IMR-90 (cell line): ENCODE measurements around the gene PIGZ. TPM values are rescaled to one million over a fixed set of nuclear protein-coding genes. Genes with fewer than 3 reads are reported as not detected.

Experiments
- ATAC-seq: fragments of 200-7000 bp; cut with Tn5 transposase; 2 replicates; pipeline ENCODE4 v1.9.1; 2020; ENCODE audit warnings: low read depth, mild to moderate bottlenecking, moderate library complexity
- BruUV-seq: library from RNA; stranded (reverse); fragments of 400-500 nt; replicated peaks from 2 replicates; lab custom pipeline; 2021; lab: Mats Ljungman, UMichigan
- CTCF ChIA-PET: fragments of 300-600 bp; formaldehyde crosslinking; extraction: SDS; loops from one replicate; lab custom pipeline; 2021; ENCODE audit warnings: antibody characterized with exemption; lab: Yijun Ruan, JAX
- POLR2A ChIA-PET: fragments of 300-600 bp; sonication (Branson Sonifier 250); formaldehyde crosslinking; loops from one replicate; lab custom pipeline; 2022; ENCODE audit warnings: antibody characterized with exemption; ENCODE audit not compliant: unreplicated experiment; lab: Charles Lee
- DNase-seq: peaks from one replicate; pipeline ENCODE4 v3.0.0; 2013
- H2AFZ ChIP-seq: replicated peaks from 2 replicates; pipeline ENCODE3; 2013; ENCODE audit warnings: low read length, mild to moderate bottlenecking; ENCODE audit not compliant: poor library complexity
- H2AK5ac ChIP-seq: 2 replicates; pipeline ENCODE4 v1.6.1; 2013; ENCODE audit warnings: low read depth, low read length, inconsistent platforms
- H2AK9ac ChIP-seq: replicated peaks from 2 replicates; pipeline ENCODE3; 2013; ENCODE audit warnings: mild to moderate bottlenecking, low read depth, low read length, moderate library complexity; ENCODE audit not compliant: poor library complexity
- H2BK120ac ChIP-seq: 2 replicates; pipeline ENCODE4 v1.6.1; 2013; ENCODE audit warnings: low read depth, low read length, inconsistent platforms
- H2BK15ac ChIP-seq: 3 replicates; pipeline ENCODE4 v1.6.1; 2013; ENCODE audit warnings: low read depth, low read length, inconsistent platforms
- H2BK20ac ChIP-seq: 2 replicates; pipeline ENCODE4 v1.6.1; 2013; ENCODE audit warnings: low read depth, mild to moderate bottlenecking, inconsistent platforms, low read length, moderate library complexity
- H2BK5ac ChIP-seq: 2 replicates; pipeline ENCODE4 v1.6.1; 2013; ENCODE audit warnings: mild to moderate bottlenecking, low read depth, low read length, inconsistent platforms; ENCODE audit not compliant: poor library complexity, severe bottlenecking
- H3K14ac ChIP-seq: replicated peaks from 2 replicates; pipeline ENCODE4 v1.6.1; 2013; ENCODE audit warnings: low read depth, low read length, inconsistent platforms
- H3K18ac ChIP-seq: 2 replicates; pipeline ENCODE4 v1.6.1; 2013; ENCODE audit warnings: low read depth, low read length, control low read depth
- H3K23ac ChIP-seq: 2 replicates; pipeline ENCODE4 v1.6.1; 2013; ENCODE audit warnings: low read depth, low read length, inconsistent platforms
- H3K27ac ChIP-seq: 2 replicates; pipeline ENCODE4 v1.5.1; 2013; ENCODE audit warnings: mild to moderate bottlenecking, control low read depth, low read length; ENCODE audit not compliant: insufficient read depth
- H3K27me3 ChIP-seq: 2 replicates; pipeline ENCODE4 v1.6.1; 2013; ENCODE audit warnings: low read length; ENCODE audit not compliant: control insufficient read depth, insufficient read depth
- H3K36me3 ChIP-seq: 2 replicates; pipeline ENCODE4 v1.6.1; 2013; ENCODE audit warnings: low read length, mixed read lengths; ENCODE audit not compliant: control insufficient read depth, insufficient read depth
- H3K4ac ChIP-seq: 2 replicates; pipeline ENCODE4 v1.6.1; 2013; ENCODE audit warnings: low read depth, low read length, inconsistent platforms
- H3K4me1 ChIP-seq: 2 replicates; pipeline ENCODE4 v1.6.1; 2013; ENCODE audit warnings: low read length, mixed read lengths; ENCODE audit not compliant: control insufficient read depth, insufficient read depth
- H3K4me2 ChIP-seq: 2 replicates; pipeline ENCODE4 v1.6.1; 2013; ENCODE audit warnings: low read depth, mild to moderate bottlenecking, control low read depth, low read length, moderate library complexity
- H3K4me3 ChIP-seq: 2 replicates; pipeline ENCODE4 v1.5.1; 2013; ENCODE audit warnings: low read depth, mild to moderate bottlenecking, control low read depth, low read length, moderate library complexity; ENCODE audit not compliant: insufficient read depth
- H3K56ac ChIP-seq: 2 replicates; pipeline ENCODE4 v1.6.1; 2013; ENCODE audit warnings: low read length, inconsistent platforms; ENCODE audit not compliant: insufficient read depth; ENCODE audit errors: extremely low read depth
- H3K79me1 ChIP-seq, 2 experiments: 2 replicates each; pipeline ENCODE4 v1.6.1; 2013; ENCODE audit warnings: low read length in 2 of 2, inconsistent platforms in 1 of 2, low read depth in 1 of 2
- H3K9ac ChIP-seq: 2 replicates; pipeline ENCODE4 v1.6.1; 2013; ENCODE audit warnings: low read depth, low read length, control low read depth
- H3K9me1 ChIP-seq: 2 replicates; pipeline ENCODE4 v1.6.1; 2013; ENCODE audit warnings: low read length, inconsistent platforms; ENCODE audit not compliant: insufficient read depth
- H3K9me3 ChIP-seq: 2 replicates; pipeline ENCODE4 v1.6.1; 2013; ENCODE audit warnings: low read length; ENCODE audit not compliant: control insufficient read depth, insufficient read depth
- H4K20me1 ChIP-seq: 2 replicates; pipeline ENCODE4 v1.6.1; 2013; ENCODE audit warnings: low read length, inconsistent platforms; ENCODE audit not compliant: insufficient read depth
- H4K5ac ChIP-seq: 2 replicates; pipeline ENCODE4 v1.6.1; 2013; ENCODE audit warnings: mild to moderate bottlenecking, low read depth, low read length, control low read depth
- H4K8ac ChIP-seq, 2 experiments: 2 replicates each; pipeline ENCODE4 v1.6.1; 2013; ENCODE audit warnings: low read depth in 2 of 2, low read length in 2 of 2, control low read depth in 1 of 2, inconsistent platforms in 1 of 2
- H4K91ac ChIP-seq: 2 replicates; pipeline ENCODE4 v1.6.1; 2013; ENCODE audit warnings: low read depth, low read length, inconsistent platforms; ENCODE audit not compliant: insufficient read depth
- MXI1 ChIP-seq: IDR thresholded peaks from 2 replicates; pipeline ENCODE4 v1.6.1; 2012; ENCODE audit warnings: low read depth, mild to moderate bottlenecking, low read length, moderate library complexity, borderline replicate concordance
- RAD21 ChIP-seq: IDR thresholded peaks from 2 replicates; pipeline ENCODE4 v1.6.1; 2012; ENCODE audit warnings: low read length, improper control_type of control experiment
- WGBS, 2 experiments: methylation state at CpG; one replicate each; pipeline versions ENCODE4 v1.1.5 to v1.1.7; 2013; ENCODE audit warnings: missing lambda C conversion rate in 2 of 2; ENCODE audit not compliant: insufficient read length in 1 of 2; ENCODE audit errors: extremely low coverage in 2 of 2; 5-methylcytosine and 5-hydroxymethylcytosine counted together
- dilution Hi-C: fragments of 300-500 bp; cut with HindIII; formaldehyde crosslinking; loops from one replicate; pipeline ENCODE4 v1.14.3; 2018; ENCODE audit warnings: low sequenced_read_pairs; ENCODE audit not compliant: unreplicated experiment
- in situ Hi-C: fragments of 300-500 bp; cut with MboI; formaldehyde crosslinking; loops from 3 replicates; pipeline ENCODE4 v1.14.3; 2019; ENCODE audit warnings: low sequenced_read_pairs, inconsistent platforms, mixed read lengths
- intact Hi-C: fragments of 100-400 bp; cut with micrococcal nuclease; formaldehyde crosslinking; loops from 2 replicates; pipeline ENCODE4 v1.10.0; 2022
- polyA plus RNA-seq, 3 experiments: library from polyadenylated mRNA; depleted of rRNA; stranded (reverse); fragments of >200 nt; gene quantifications; 2 replicates each; pipeline ENCODE4 v1.2.3, GENCODE V29; 2012; ENCODE audit warnings: low replicate concordance in 1 of 3
- total RNA-seq: library from RNA; depleted of rRNA; stranded (reverse); fragments of >200 nt; gene quantifications from 2 replicates; pipeline ENCODE4 v1.2.3, GENCODE V29; 2012

PIGZ gene
- total and polyA plus RNA-seq, 2 of the 4 experiments (the other 2 are of a cell fraction) = 0.18 to 0.86 TPM

GRCh38 chr3:197014024-197014423 is 45.4 kb upstream of the PIGZ start:
- dilution Hi-C loops = no loop called here
- Histone ChIP-seq H2AK9ac (no peak overlapping the region), H2BK15ac (no peak overlapping the region), H3K4me3 (no peak overlapping the region), H3K23ac (no peak overlapping the region), H2AFZ (no peak overlapping the region), H4K20me1 (no peaks in the 10 kb centered on the region), H3K18ac (no peak overlapping the region), H4K8ac (no peak overlapping the region), H2AK5ac (no peak overlapping the region), H3K4me2 (no peak overlapping the region), H2BK20ac (no peak overlapping the region), H3K4ac (no peak overlapping the region), H3K36me3 (no peaks in the 10 kb centered on the region), H2BK5ac (no peak overlapping the region), H3K56ac (no peak overlapping the region), H3K9ac (no peak overlapping the region), H3K79me1 (no peaks in the 10 kb centered on the region), H3K9me1 (no peaks in the 10 kb centered on the region), H3K4me1 (no peaks in the 10 kb centered on the region), H2BK120ac (no peak overlapping the region), H4K5ac (no peak overlapping the region), H4K91ac (no peak overlapping the region), H3K14ac (no peak overlapping the region), H3K27ac (no peak overlapping the region), H3K9me3 (peaks cover 2% of the 10 kb centered on the region; the same call in 1 of the 2 replicates), H3K27me3 (peaks cover 13% of the 10 kb centered on the region)
- intact Hi-C loops = no loop called here
- no peak for DNase-seq
- TF ChIP-seq RAD21 (no peak), MXI1 (no peak)
- 100% methylated on average over 3 of the region's 6 CpGs; no CpG with 5 or more reads in 1 of the 2 experiments for WGBS, 2 experiments
- POLR2A ChIA-PET = no interaction called here
- CTCF ChIA-PET = no interaction called here
- BruUV-seq = no TSS peak
- ATAC-seq = no peak
- in situ Hi-C loops = no loop called here
